NCI-H1694 treated with DMSO at 0.1 percent for 48 hours (cell line): ENCODE data around the gene SLC38A3.
"Not testable (repeated sequence)": the region's sequence is repeated elsewhere in the genome, so short reads cannot be mapped to it uniquely, and the experiment has no call there.

Source experiments
- DNase-seq: peaks from one replicate; lab custom pipeline; 2025; lab: John Stamatoyannopoulos, UW

Gene SLC38A3

DNA sequence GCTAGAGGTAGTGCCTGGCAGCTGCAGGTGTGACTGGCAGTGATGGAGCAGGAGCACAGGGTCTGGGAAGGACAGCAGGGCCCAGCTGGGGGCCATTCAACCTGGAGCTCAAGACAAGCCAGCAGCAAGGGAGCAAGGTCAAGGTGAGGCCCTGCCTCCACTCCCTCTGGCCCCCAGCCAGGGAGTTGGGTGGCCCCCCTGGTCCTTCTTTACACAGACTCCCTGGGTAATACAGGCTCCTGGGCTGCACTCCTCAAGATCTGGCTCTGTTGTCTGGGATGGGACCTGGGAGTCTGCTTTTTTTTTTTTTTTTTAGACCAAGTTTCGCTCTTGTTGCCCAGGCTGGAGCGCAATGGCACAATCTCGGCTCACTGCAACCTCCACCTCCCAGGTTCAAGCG lies 45.4 kb downstream of the SLC38A3 start:
- DNase-seq: no peak

DNA sequence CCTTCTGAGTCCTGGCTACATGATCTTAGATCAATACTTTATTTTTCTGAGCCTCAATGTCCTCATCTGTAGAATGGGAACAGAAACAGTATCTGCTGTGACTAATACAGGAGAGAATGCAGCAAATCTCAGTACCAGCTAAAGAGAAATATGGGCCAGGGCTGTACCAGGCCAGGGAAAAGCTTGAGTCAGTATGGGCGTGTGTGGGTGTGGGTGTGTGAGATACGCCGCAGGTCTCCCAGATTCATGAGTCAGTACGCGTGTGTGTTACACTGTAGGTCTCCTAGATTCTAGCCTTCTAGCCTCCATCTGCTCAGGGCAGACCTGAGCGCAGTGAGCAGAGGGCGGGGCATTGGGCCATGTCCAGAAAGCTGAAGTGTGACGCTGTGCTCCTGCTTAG lies 46.1 kb downstream of the SLC38A3 start:
- DNase-seq: no peak

DNA sequence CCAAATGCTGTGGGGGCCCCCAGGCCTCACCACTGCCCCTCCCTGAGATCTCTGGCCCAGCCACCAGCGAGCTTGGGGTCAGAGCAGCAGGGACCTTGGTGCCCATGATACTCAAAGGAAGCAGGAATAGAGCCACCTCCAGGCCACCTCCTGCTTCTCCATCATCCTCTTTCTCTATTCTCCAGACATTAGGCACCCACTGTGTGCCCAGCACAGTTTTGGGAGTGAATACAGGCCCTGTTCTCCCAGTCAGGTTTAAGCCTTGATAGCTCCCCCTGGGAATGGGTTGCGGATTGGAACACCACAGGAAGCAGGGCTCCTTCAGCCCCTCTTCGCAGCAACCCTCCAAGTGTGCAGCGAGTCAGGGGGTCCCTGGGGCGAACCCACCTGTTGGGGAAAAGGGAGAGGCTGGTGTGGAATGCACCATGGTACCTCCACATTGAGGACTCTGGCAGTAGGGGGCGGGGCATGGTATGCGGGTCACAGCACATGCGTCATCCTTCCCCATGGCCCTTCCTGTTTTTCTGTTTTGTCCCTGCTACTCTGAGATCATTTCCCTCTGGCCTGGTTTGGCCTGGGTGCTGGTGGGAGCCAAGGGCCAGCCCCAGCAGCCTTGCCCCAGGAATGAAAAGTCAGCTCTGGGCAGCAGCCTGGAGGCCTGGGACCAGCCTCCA lies 49.6 kb downstream of the SLC38A3 start:
- DNase-seq: no peak

DNA sequence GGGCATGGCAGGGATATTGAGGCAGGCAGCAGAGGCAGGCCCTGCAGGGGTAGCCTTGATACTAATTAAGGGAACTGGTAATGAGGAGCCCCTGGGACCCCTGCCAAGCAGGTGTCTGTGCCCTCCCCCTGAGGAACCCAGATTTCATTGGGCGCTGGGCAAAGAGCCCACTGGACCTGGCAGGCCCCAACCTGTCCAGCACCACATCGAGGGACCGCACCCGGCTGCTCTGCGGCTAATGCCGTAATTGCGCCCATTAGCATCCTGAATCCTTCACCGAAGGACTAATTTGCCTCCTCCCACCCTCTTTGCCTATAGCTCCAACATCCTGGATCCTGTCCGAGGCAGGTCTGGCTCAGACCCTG lies 50.2 kb downstream of the SLC38A3 start:
- DNase-seq: no peak

GRCh38 chr3:50256978-50257890 lies 52.2 kb downstream of the SLC38A3 start:
- no peak for DNase-seq

DNA sequence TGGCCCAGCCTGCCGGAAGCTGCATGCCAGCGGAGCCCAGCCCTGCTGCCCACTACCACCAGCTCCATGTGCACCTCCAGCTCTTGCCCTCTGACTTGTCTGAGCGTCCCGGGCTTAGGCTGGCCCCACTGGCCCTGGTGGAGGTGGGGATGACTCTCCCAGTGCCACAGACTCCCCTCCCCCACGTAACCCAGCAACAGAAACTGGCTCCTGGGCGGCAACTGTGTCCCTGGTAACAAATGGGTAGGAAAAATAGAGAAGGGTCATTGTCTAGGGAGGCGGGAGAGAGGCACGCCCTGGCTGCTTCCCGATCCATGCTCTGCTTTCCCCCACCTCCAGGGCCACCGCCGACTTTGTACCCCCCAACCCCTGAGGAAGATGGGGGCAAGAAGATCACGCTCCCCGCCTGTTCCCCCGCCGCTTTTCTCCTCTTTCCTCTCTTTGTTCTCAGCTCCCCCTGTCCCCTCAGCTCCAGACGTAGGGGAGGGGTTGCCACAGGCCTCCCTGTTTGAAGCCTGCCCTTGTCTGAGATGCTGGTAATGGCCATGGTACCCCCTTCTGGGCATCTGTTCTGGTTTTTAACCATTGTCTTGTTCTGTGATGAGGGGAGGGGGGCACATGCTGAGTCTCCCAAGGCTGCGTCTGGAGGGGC lies 53.1 kb downstream of the SLC38A3 start:
- DNase-seq: no peak

- DNase-seq: no peak
These were observed 53.9 kb downstream of the SLC38A3 start for GRCh38 chr3:50258979-50259378.

DNA sequence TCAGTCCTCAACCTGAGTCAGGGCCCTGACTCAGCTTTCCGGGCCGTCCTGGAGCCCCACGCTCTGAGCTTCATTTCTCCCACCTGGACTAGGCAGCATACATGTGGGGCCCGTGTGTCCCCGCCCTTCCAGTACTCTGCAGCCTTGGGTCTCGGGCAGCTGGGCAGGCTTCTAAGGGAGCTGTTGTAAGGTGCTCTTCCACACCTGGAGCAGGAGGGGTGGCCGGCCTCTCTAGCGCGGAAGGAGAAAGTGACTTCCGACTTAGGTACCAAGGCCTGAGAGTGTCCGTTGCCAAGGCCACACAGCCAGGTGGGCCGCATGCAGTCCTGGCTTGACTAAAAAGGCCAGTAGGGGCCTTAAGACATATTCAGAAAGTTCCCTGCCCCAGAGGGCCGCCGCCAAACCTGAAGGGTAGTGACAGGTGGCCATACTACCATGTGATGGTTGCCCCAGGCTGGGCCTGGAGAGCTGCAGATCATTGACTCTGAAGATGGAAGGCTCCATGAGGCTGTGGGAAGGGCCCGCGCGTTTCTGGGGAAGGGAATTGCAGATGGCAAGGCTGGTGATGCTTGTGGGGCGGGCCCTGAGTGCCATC lies 54.5 kb downstream of the SLC38A3 start:
- DNase-seq: no peak

DNA sequence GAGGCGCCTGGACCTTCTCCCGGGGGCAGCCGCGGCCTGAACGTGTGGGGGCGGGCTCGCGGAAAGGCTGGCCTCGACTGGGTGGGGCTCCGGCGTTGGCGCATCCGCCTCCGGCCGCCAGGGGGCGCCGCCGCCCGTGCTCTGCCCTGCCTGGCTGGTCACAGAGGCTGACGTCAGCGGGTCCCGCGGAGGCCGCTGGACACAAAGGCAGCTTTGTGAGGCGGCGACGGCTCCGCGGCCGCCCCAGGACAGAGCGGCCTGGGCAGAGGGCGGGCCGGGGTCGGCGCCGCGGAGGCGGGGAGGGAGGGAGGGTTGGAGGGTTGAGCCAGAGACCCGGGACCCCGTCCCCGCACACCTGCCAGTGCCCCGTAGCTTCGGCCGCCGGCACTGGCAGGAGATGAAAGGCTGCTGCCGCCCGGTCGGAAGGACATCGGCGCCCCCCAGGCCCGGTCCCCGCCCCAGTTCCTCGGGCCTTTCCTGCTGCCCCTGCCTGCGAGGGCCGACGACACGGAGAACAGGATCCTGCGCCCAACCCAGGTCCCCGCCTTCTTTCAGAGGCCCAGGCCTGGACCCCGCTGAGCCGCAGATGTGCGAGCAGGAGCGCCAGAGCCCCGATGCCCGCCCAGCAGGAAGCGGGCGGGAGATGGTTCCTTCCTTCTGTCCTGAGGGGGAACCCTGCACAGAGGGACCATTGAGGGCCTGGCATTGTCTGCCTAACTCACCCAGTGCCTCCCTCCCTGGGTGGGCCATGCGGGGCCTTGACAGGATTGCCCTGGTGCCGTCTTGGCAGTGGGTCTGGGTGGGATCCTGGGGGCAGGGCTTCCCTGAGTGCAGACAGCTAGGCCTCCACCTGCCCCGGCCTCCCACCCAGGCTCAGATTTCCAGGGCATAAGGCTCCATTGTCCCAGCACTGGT lies 55.2 kb downstream of the SLC38A3 start:
- peak; percentile 9 for DNase-seq

- no peak for DNase-seq
These were observed 55.9 kb downstream of the SLC38A3 start for GRCh38 chr3:50260942-50261441.

- no peak for DNase-seq
These were observed 56.4 kb downstream of the SLC38A3 start for GRCh38 chr3:50261505-50261904.

GRCh38 chr3:50262200-50262599 lies 57.1 kb downstream of the SLC38A3 start:
- not testable (repeated sequence) for DNase-seq

- DNase-seq: no peak
These were observed 57.7 kb downstream of the SLC38A3 start for GRCh38 chr3:50262778-50263177.

DNA sequence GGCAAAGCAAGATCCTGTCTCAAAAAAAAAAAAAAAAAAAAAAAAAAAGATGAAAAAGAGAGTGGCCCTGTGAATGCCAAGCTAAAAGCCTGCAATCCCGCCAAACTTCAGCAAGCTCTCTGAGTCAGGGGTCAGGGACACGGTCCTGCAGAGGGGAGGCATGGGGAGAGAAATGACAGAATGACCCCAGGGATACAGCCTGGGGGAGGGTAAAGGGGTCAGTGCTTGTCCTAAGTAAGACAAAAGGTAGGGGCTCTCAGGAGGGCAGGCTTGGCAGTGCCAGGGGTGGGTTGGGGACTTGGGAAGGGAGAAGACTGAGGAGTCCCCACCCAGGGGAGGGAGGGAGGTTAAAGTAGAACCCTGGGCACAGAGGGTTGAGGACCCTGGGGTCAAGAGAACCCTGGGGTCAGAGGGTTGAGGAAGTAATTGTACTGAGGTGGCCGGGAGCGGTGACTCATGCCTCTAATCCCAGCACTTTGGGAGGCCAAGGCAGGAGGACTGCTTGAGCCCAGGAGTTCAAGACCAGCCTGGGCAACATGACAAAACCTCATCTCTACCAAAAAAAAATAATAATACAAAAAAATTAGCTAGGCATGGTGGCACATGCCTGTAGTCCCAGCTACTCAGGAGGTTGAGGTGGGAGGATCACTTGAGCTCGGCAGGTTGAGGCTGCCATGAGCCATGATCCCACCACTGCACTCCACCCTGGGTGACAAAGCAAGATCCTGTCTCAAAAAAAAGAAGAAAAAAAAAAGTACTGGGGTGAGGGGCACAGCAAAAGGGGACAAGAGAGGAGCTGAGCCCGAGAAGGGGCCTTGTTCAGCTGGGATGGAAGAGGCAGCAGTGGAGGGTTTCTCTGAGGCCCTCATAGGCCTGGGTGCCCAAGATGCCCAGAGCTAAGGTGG lies 58.7 kb downstream of the SLC38A3 start:
- DNase-seq: no peak

- DNase-seq: no peak
These were observed 59.4 kb downstream of the SLC38A3 start for GRCh38 chr3:50264383-50264963.

DNA sequence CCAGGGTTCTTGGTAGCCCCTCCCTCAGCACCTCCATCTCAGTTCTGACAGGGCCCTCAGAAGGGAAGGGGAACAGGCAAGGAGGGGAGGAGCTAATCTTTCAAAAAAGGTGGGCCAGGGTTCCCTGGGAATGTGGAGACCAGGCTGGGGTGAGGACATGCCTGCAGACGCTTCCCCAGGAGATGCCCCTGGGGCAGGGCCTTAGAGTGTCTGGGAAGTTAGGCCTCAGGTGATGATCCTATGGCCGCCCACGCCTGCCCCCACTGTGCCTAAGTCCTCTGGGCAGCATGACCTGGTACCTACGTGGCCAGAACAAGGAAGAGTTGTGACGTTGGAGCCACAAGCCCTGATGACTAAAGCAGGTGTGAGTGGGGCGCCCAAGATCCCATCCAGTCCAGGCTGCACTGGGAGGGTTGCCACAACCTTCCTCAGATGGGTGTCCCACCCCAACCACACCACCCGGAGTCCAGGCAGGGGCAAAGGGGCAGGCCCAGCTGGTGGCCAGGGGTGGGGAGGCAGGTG lies 60.0 kb downstream of the SLC38A3 start:
- DNase-seq: no peak

GRCh38 chr3:50265571-50265970 lies 60.5 kb downstream of the SLC38A3 start:
- DNase-seq: no peak

GRCh38 chr3:50266017-50266416 lies 60.9 kb downstream of the SLC38A3 start:
- DNase-seq: no peak

- no peak for DNase-seq
These were observed 61.8 kb downstream of the SLC38A3 start for GRCh38 chr3:50266836-50267235.
